HEK293 (cell line): ENCODE measurements around the gene RGL2.

ENCODE experiments used
- BCL11B ChIP-seq: fragments of 450-650 bp; formaldehyde crosslinking; IDR thresholded peaks from 2 replicates; pipeline ENCODE4 v1.5.1; 2016; ENCODE audit warnings: low read depth, missing biosample characterization, missing genetic modification characterization
- KLF17 ChIP-seq: fragments of 450-650 bp; formaldehyde crosslinking; IDR thresholded peaks from 2 replicates; pipeline ENCODE4 v1.5.1; 2016; ENCODE audit warnings: missing biosample characterization, missing genetic modification characterization
- OSR2 ChIP-seq: fragments of 450-650 bp; formaldehyde crosslinking; IDR thresholded peaks from 2 replicates; pipeline ENCODE4 v1.5.1; 2016; ENCODE audit warnings: missing biosample characterization, missing genetic modification characterization
- PRDM10 ChIP-seq: fragments of 450-650 bp; formaldehyde crosslinking; IDR thresholded peaks from 2 replicates; pipeline ENCODE4 v1.5.1; 2016; ENCODE audit warnings: missing biosample characterization, missing genetic modification characterization
- PRDM6 ChIP-seq: fragments of 450-650 bp; formaldehyde crosslinking; IDR thresholded peaks from 2 replicates; pipeline ENCODE4 v1.5.1; 2017; ENCODE audit warnings: missing biosample characterization, missing genetic modification characterization
- SCRT1 ChIP-seq: fragments of 450-650 bp; formaldehyde crosslinking; IDR thresholded peaks from 2 replicates; pipeline ENCODE4 v1.5.1; 2016; ENCODE audit warnings: missing biosample characterization, missing genetic modification characterization, borderline replicate concordance
- TSHZ1 ChIP-seq: fragments of 450-650 bp; formaldehyde crosslinking; IDR thresholded peaks from 2 replicates; pipeline ENCODE4 v1.5.1; 2016; ENCODE audit warnings: missing biosample characterization, missing genetic modification characterization, borderline replicate concordance
- ZBTB48 ChIP-seq: fragments of 450-650 bp; formaldehyde crosslinking; IDR thresholded peaks from 2 replicates; pipeline ENCODE4 v1.5.1; 2016; ENCODE audit warnings: missing biosample characterization, missing genetic modification characterization
- ZNF157 ChIP-seq: fragments of 450-650 bp; formaldehyde crosslinking; IDR thresholded peaks from 2 replicates; pipeline ENCODE4 v1.5.1; 2016; ENCODE audit warnings: missing biosample characterization, missing genetic modification characterization
- ZNF174 ChIP-seq: fragments of 450-650 bp; formaldehyde crosslinking; IDR thresholded peaks from 2 replicates; pipeline ENCODE4 v1.5.0; 2017; ENCODE audit warnings: missing biosample characterization, mild to moderate bottlenecking, missing genetic modification characterization
- ZNF24 ChIP-seq: fragments of 450-650 bp; formaldehyde crosslinking; IDR thresholded peaks from 2 replicates; pipeline ENCODE4 v1.5.1; 2016; ENCODE audit warnings: missing biosample characterization, missing genetic modification characterization
- ZNF274 ChIP-seq, 2 experiments: fragments of 200-500 bp in 1 of 2; fragments of 450-650 bp in 1 of 2; sonication (Bioruptor generic) in 1 of 2; formaldehyde crosslinking in 1 of 2; IDR thresholded peaks; 2 replicates each; pipeline versions ENCODE4 v1.5.1 to v1.6.1; 2014 to 2016; ENCODE audit warnings: borderline replicate concordance in 1 of 2, inconsistent platforms in 1 of 2, low read length in 1 of 2, missing biosample characterization in 1 of 2, missing genetic modification characterization in 1 of 2
- ZNF398 ChIP-seq: fragments of 450-650 bp; formaldehyde crosslinking; IDR thresholded peaks from 2 replicates; pipeline ENCODE4 v1.5.1; 2017; ENCODE audit warnings: missing biosample characterization, missing genetic modification characterization
- ZNF449 ChIP-seq: fragments of 450-650 bp; formaldehyde crosslinking; IDR thresholded peaks from 2 replicates; pipeline ENCODE4 v1.5.1; 2017; ENCODE audit warnings: missing biosample characterization, mild to moderate bottlenecking, missing genetic modification characterization, moderate library complexity
- ZNF558 ChIP-seq: fragments of 450-650 bp; formaldehyde crosslinking; IDR thresholded peaks from 2 replicates; pipeline ENCODE4 v1.5.1; 2016; ENCODE audit warnings: missing biosample characterization, missing genetic modification characterization
- ZNF626 ChIP-seq: fragments of 450-650 bp; sonication (Bioruptor Pico); formaldehyde crosslinking; IDR thresholded peaks from 2 replicates; pipeline ENCODE4 v1.5.1; 2018; ENCODE audit warnings: missing biosample characterization, missing genetic modification characterization, inconsistent platforms
- ZNF645 ChIP-seq: fragments of 450-650 bp; formaldehyde crosslinking; IDR thresholded peaks from 2 replicates; pipeline ENCODE4; 2016; ENCODE audit warnings: missing biosample characterization, missing genetic modification characterization
- ZNF777 ChIP-seq: fragments of 450-650 bp; formaldehyde crosslinking; IDR thresholded peaks from 2 replicates; pipeline ENCODE4 v1.5.1; 2017; ENCODE audit warnings: missing biosample characterization, missing genetic modification characterization, borderline replicate concordance
- ZNF785 ChIP-seq: fragments of 450-650 bp; formaldehyde crosslinking; IDR thresholded peaks from 2 replicates; pipeline ENCODE4 v1.5.1; 2016; ENCODE audit warnings: missing biosample characterization, missing genetic modification characterization
- ZNF830 ChIP-seq: fragments of 450-650 bp; IDR thresholded peaks from 2 replicates; pipeline ENCODE4 v1.5.0; 2018; ENCODE audit warnings: missing biosample characterization, missing genetic modification characterization, low read depth, mild to moderate bottlenecking, moderate library complexity

RGL2 gene

GRCh38 chr6:33320315-33321181 is 21.8 kb upstream of the RGL2 start (continued):
- TF ChIP-seq TSHZ1 (tag by site-specific recombination) (no peak), ZNF274 (IDR thresholded peaks at IDR 0.05; ENCODE audit: low read length) (no peak), ZNF274 (tag by site-specific recombination; IDR thresholded peaks at IDR 0.05; ENCODE audit: borderline replicate concordance) (no peak), ZNF558 (tag by site-specific recombination) (no peak; the same call in 1 of the 2 replicates), ZNF785 (no peak), ZNF174 (no peak), BCL11B (tag by site-specific recombination) (no peak), PRDM6 (no peak), ZNF157 (tag by site-specific recombination) (no peak), KLF17 (tag by site-specific recombination) (no peak), OSR2 (tag by site-specific recombination) (peak; percentile 28; the same call in 1 of the 2 replicates), SCRT1 (tag by site-specific recombination) (no peak), ZNF398 (tag by site-specific recombination) (0 out of 2 replicates have a peak, but pooled peaks have one; percentile 9), ZNF777 (tag by site-specific recombination) (no peak), ZNF645 (no peak), ZNF830 (no peak), ZNF24 (tag by site-specific recombination) (peak; percentile 76; the same call in 1 of the 2 replicates), ZNF449 (tag by site-specific recombination) (peak; percentile 24; the same call in 1 of the 2 replicates), ZNF626 (no peak), ZBTB48 (tag by site-specific recombination) (0 out of 2 replicates have a peak, but pooled peaks have one; percentile 21), PRDM10 (tag by site-specific recombination) (peak; percentile 56)
